ENCODE results near the gene TMEM250.

The TMEM250 gene

DNA sequence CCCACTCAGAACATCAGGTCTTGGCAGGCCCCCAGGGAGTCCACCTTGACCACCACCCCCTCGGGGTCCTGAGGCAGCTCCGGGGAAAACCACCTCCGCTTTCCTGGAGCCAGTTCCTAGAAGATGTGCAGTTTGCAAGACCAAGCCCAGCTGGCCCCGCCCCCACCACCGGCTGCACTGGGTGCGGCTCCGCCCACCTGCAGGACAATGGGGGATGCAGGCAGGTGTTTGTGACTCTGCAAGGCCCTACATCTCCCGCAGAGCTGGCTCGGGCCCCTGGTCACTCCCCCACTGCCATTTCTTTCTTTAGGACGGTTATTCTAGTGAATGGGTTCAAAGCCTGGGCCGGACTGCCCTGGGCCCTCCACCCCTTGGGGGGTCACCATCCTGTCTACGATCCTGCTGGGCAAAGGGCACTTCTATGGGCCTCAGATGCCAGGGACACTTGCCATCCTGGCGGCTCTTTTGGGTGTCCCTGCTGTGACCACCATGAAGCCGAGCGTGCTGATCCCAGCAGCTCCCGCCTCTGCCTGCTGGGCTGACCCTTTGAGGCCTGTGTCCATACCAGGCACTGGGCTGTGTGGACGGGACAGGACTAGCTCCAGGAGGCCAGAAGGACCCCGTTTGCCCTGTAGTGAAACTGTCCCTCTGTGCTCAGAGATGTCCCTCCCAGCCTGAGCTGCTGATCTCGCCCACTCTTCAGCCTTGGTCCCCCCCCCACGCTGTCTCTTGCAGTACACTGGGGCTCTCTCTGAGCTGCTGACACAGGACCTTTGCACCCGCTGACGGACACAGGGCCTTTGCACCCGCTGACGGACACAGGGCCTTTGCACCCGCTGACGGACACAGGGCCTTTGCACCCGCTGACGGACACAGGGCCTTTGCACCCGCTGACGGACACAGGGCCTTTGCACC is 17.7 kb downstream of the TMEM250 start:
- in situ Hi-C loops (cut with HindIII; ENCODE audit: low sequenced_read_pairs), result no loop called here

DNA sequence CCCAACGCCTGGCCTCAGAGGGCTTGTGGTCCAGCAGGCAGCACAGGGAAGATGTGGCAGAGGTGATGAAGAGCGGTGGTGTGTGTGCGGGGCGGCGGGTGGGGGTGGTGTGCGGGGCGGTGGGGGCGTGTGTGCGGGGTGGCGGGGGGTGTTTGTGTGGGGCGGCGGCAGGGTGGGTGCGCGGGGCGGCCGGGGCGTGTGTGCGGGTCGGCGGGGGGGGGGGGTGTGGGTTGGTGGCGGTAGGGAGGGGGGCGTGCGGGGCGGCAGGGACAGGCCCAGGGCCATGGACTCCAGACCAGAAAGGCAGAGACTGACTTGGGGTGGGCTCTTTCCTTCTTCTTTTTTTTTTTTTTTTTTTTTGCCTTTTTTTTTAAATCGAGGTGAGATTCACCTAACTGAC is 19.1 kb downstream of the TMEM250 start:
- in situ Hi-C loops (cut with HindIII; ENCODE audit: low sequenced_read_pairs), result loop anchor here (5.0 kb wide), 1 partner anchor 42 kb away; no protein-coding TSS in a partner anchor

DNA sequence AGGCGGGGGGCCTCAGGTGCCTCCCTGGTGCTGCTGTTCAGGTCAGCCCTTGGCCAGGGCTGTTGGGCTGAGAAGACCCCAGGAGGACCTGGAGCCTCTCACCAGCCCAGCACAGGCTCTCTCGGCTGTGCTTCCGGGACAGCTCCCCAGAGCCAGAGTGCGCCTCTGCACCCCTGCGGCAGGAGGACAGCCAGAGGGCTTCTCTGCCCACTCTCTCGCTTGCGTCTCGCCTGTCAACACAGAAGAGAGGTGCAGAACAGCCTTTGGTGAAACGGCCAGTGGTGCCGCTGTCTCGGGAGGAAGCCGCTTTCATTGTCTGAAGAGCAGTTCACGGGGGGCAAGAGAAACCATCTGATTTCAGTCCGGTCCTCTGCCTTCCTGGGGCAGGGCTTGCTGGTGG is 19.8 kb downstream of the TMEM250 start:
- in situ Hi-C loops (cut with HindIII; ENCODE audit: low sequenced_read_pairs), result loop anchor here (5.0 kb wide), 1 partner anchor 42 kb away; no protein-coding TSS in a partner anchor

DNA sequence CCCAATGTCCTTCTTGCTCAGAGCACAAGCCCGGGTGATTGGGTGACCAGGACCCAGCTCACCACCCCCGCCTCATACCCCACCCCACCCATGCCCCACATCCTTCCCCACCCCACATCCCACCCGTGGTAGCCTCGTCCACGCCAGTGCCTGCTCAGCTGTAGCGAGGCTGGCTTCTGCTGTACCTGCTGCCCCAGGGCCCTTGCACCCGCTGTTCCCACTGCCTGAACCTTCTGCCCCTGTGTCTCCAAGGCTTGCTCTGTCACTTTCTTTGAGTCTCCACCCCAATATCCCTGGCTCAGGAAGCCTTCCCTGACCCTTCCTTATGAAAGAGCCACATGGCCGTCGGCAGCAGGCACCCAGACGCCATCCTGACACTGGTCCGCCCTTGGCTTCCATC is 20.5 kb downstream of the TMEM250 start:
- in situ Hi-C loops (cut with HindIII; ENCODE audit: low sequenced_read_pairs), result loop anchor here (5.0 kb wide), 1 partner anchor 41 kb away; no protein-coding TSS in a partner anchor

DNA sequence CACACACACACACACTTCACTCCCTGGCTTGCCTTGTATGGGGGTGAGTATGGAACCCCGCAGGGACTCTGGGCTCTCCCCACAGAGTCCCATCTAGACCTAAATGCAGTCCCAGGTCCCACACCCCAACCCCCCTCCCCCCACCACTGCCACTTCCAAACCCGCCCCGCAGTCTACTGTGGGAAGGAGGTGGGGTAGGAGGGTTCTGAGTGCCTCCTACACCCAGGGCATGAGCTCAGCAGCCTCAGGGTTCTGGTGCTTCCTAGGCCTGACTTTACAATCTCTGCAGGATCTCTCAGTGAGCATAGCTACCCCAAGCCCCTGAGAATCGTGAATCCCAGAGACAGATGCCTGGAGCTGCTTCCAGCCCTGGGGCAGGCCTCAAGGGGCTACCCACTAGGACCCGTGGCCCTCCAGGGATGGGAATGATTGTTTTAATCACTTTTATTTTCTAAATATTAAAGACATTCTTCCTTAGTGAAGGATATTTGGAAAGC is 22.1 kb downstream of the TMEM250 start:
- in situ Hi-C loops (cut with HindIII; ENCODE audit: low sequenced_read_pairs), result loop anchor here (5.0 kb wide), 1 partner anchor 39 kb away; no protein-coding TSS in a partner anchor

DNA sequence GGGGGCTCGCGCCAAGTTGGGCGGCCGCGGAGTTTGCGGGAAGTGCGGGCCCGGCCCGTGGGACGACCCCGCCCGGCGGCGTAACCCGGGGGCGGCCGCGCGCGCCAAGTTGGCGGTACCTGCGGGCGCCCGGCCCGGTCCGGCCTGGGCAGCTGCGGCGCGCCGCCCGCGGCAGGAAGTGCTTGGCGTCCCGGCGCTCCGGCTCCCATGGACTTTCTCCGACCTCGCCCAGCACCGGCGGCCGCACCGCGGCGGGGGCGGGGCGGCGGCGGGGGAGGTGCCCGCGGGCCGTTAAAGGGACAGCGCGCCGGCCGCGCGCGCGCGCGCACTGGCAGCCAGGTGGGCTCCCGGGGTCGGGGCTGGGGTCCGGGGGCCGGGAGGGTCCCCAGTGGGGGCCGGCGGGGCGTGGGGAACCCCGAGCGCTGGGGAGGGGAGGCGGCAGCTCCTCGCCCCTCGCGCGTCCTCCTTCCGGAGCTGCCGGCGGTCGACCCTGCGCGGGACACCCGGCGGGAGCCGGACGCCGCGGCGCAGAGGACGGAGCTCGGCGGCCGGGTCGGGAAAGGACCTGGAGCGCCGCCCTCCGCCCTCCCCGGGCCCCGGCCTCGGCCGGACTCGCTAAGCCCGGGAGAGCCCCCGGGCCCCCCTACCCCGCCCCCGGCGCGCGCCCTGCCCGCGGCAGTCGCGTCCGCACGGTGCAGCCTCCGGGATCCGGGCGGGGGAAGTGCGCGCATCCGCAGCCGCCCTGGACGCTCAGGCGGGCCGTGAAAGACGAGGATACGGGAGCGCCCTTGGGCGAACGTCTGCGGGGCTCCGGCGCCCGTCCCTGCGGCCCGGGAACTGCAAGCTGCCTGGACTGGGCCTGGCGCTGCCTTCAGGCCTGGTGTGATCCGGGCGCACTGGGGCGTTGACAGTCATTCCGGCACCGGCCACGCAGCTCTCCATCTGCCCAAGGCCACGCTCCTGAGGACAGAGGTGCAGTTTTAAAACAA is 23.3 kb downstream of the TMEM250 start, which contains the start of gene NACC2:
TSS of gene NACC2 (minus strand) at position 220 of the 989 bp plus-strand sequence. CDS start 44,768 bp downstream, outside the sequence.
- in situ Hi-C loops (cut with HindIII; ENCODE audit: low sequenced_read_pairs), result loop anchor here (5.0 kb wide), 1 partner anchor 38 kb away; no protein-coding TSS in a partner anchor

DNA sequence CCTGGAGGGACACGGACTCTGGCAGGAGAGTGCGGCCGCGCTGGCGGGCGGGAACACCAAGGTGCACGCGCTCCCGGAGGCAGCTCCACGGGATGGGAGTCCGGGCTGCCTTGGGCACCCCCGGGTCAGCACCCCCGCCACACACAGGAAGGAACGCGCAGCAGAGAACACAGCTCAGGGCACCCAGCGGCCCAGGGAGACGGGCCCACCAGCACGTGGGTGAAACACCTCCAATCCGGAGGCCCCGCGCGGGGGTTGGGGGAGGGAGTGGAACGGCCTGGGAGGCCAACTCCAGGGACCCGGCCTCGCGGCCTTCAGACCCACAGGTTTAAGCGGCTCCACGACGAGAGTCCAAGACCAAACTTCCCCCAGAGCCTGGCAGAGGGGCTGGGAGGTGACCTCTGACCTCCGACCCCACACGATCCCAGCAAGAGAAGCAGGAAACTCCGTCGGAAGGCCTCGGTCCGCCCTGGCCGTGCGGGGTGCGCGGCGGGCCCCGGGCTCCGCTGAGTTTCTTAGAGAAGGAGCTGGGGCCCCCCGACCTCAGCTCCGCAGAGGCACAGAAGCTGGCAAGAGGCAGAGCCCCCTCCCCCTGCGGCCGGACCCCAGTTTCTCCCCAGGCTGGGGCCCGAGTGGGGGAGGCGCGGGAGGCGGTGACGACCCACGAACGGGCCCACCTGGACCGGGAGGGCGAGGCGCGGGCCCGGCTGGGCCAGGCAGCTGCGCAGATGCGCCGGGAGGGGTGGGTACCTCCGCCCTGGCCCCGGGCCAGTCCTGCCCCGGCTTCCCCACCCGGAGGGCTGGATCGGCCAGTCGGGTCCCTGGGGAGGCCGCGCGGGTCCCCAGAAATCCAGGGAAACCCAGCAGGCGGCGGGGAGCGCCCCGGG is 24.4 kb downstream of the TMEM250 start:
- in situ Hi-C loops (cut with HindIII; ENCODE audit: low sequenced_read_pairs), result no loop called here

DNA sequence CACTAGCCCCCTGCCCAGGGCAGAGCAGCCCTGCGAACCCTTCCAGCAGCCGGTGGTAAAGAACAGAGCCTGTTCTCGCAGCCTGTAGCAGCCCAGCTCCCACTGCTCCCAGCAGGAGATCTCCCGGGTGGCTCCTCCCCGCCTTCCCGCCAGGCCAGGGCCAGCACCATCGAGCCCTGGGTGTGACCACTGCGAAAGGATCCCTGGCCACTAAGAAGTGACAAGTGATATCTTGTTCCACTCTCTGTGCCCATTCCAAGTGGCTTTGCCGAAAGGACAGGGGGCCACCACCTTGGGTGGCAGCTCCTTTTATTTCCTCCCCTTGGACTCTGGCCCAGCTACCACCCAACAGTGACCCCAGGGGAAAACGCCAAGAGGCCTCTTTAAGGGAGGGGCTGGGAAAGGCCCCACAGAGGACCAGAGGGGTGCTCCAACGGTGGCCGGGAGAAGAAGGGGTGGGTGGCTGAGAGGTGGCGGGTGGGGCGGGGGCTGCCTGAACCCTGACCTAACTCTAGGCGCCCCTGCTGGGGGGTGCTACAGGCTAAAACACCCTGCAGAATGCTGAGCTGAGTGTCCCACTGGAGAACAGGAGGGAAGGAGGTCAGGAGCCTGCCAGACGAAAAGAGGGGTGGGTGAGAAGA is 25.2 kb downstream of the TMEM250 start:
- in situ Hi-C loops (cut with HindIII; ENCODE audit: low sequenced_read_pairs), result no loop called here

DNA sequence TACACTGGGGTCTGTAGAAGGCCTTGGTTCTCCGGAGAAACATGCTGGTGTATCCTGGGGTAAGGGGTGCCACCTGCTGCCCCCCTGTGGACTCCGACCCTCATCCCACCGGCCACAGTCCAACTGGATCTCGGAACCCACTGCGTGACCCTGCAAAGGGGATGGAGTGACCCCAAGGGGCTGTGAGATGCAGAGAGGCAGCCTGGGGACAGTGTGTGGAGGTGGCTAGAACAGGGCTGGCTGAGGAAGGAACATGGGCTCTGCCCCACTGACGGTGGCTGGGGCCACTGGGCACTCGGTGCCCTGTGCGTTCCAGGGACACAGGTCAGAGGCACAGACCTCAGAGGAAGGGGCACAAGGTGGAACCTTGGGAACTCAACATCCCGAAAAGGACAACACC is 25.9 kb downstream of the TMEM250 start:
- in situ Hi-C loops (cut with HindIII; ENCODE audit: low sequenced_read_pairs), result no loop called here

DNA sequence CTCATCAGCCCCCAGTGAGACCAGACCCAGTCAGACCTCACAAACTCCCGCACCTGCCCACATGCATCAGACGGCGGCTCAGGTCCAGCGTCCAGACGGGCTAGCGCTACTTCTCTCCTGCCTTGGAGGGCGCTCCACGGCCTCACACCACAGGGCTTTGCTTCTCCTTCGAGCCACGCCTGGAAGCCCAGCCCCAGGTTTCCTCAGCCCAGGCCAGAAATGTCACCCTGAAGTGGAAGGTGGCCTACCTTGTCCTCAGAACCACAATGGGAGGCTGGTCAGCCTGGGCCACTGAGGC is 26.4 kb downstream of the TMEM250 start:
- in situ Hi-C loops (cut with HindIII; ENCODE audit: low sequenced_read_pairs), result no loop called here

DNA sequence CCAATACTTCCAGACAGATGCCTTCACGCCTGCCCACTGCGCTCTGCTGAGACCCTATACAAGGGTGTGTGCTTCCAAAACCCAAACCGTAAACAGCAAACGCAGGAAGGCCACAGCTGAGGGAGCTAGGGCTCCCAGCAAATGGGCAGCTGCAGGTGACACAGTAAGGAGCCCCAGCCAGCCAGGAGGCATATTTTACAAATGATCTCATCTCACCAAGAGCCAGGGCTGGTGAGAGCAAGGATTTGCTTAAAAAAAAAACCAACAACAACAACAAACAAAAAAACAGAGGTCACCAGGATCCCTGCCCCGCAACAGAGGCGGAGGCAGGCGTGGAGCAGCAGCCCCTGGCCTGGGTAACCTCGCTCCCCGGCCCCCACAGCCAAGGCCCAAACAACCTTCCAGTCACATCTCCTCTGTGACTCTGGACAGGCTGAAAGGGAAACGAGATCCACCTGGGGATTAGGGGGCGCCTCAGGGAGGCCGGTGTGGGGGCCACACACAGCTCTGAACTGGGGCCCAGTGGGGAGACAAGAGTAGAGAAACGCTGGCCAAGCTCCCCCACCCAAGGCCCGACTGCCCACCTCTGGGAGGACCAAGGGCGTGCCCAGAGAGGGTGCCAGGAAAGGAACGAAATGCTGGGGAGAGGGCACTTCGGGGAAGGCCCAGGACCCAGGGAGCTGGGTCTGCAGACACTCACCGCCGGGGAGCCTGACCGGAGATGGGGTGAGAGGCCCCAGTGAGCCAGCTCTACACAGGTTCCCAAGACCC is 26.9 kb downstream of the TMEM250 start:
- in situ Hi-C loops (cut with HindIII; ENCODE audit: low sequenced_read_pairs), result no loop called here

DNA sequence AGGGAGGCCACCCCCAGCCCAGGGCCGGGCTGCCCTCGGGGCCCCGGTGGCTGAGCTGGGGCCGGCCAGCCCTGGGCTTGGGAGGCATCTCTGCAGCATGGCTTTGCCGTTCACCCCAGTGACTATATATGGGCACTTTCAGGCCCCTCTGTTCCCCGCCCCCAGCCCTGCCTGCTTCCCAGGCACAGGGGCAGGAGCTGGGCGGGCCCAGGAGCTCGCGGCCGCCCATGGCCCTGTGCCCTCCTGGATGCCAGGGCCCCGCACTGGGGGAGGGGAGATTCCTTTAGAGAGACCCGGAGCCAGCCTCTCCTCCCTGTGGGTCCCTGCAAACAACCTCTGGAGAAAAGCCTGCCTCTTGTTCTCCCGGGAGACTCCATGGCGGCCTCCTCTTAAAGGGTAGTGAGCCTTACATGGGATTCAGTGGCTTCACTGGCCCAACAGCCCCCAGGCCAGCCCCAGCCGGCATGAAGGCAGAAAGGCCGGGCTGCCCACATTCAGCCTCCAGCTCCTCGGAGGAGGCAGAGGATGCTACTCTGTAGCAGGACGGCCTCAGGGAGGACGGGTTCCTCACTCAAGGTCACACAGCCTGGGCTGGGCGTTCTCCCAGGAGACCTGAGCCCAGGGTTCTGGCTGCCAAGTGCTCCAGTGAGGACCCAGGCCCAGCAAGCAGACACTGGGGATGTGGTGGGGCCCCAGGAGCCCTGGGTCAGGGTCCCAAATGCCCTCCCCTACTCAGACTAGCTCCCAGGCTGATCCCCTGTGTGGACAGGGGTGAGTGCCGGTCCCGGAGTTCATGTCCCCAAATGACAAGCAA is 27.7 kb downstream of the TMEM250 start:
- in situ Hi-C loops (cut with HindIII; ENCODE audit: low sequenced_read_pairs), result no loop called here

DNA sequence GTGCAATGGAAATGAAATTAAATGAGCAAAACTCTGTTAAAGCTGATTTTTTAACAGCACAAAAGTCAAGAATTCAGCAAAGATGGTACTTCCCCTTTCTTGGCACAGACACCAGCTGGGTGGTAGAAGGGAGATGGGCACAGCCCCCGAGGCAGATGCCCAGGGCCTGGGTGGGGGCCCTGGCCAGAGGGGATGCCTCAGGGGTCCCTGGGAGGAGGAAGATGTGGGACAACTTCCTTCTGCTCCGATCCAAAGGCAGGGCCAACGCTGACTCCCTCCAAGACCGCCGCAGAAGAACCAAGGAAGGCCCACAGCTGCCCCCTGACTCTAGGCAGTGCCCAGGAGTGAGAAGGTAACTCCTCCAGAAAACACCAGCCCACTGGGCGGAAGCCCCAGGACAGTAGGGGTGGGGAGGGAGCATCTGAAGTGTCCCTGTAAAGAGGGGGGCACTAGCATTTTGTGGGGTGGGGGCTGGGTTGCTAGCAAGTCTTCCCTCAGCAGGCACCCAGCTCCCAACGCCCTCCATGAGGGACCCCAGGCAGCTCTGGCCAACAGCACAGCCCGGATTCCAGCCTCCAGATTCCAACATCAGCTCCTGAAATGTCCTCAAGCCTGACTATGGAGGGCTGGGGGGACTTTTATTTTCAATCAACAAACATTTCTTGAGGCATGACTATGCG is 28.5 kb downstream of the TMEM250 start:
- in situ Hi-C loops (cut with HindIII; ENCODE audit: low sequenced_read_pairs), result no loop called here

DNA sequence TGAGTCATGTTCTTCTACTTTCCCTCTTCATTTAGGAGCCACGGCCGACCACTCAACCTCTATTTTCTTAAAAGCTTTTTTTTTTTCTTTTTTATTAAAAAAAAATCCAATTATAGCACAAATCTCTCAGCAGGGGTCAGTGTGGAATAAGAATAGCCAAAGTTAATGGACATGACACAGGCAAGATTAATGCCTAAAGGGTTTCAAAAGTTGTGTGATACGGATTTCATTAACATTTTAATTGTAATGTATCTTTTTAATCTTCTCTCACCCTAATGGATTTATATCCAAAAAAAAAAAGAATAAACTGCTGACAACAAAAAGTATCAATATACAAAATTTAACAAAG is 29.0 kb downstream of the TMEM250 start:
- in situ Hi-C loops (cut with HindIII; ENCODE audit: low sequenced_read_pairs), result no loop called here

DNA sequence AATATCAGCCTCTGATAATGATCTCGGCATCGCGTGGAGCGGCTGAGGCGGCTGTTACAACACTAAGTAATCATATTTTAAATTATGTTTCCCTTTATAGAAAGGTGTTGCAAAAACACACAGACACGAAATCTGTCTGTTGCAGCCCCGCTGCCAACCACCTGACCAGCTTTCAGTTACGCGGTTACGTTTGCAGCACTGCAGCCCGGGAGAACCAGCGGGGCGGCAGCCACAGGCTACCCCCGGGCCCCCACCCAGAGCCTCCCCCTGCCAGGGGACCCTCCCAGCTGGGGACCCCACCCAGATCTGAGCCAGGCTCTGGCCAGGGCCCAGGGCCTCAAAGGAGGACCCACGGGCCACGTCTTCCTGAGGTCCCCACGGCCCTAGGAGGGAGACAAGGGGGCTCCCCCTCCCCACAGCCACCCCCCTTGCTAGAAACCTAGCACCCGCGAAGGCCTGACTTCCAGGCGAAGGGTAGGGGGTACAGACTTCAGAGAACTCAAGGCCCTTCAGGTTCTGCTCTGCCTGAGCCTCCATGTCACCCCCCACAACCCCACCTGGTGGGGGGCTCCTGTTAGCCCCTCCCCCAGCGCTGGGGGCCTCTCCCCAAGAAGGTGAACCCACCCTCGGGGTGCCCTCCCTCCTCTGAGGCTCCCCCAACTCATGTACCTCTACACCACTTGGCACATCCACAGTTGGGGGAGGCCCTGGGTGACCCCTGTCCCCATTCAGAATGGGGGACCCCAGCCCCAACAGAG is 29.6 kb downstream of the TMEM250 start:
- in situ Hi-C loops (cut with HindIII; ENCODE audit: low sequenced_read_pairs), result no loop called here

DNA sequence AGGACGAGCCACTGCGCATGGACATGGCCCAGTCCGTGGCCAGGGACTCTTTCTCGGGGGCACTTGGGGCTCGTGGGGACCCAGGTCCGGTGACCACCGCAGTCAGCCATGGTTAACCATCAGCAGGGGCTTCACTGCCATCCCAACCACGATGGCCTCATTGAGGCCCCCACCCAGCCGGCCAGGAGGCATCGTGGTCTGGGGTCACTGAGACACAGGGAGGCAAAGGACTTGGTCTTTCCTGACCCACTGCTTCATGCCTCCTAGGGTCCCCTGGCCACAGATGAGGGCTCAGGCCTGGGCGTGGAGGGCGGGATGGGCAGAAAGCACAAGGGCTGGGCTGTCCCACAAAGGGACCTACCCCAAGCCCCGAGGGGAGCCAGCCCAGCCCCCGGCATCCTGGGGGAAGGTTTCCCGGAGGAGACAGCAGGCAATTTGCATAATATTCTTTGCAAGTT is 30.2 kb downstream of the TMEM250 start:
- in situ Hi-C loops (cut with HindIII; ENCODE audit: low sequenced_read_pairs), result no loop called here

Data from endothelial cell of hepatic sinusoid (primary cell).